Mucosa of rectum (tissue), 2 donors: ENCODE data around the gene PES1.
"Not testable (repeated sequence)": the region's sequence is repeated elsewhere in the genome, so short reads cannot be mapped to it uniquely, and the experiment has no call there.

ENCODE experiments used
- H3K27ac ChIP-seq, 2 donors: one replicate each; pipeline ENCODE4 v1.7.0; 2013; ENCODE audit warnings: inconsistent platforms in 2 of 2, low read depth in 2 of 2, low read length in 2 of 2
- H3K27me3 ChIP-seq, 2 donors: one replicate each; pipeline ENCODE4 v1.7.0; 2013; ENCODE audit warnings: low read length in 2 of 2; ENCODE audit not compliant: control insufficient read depth in 2 of 2, insufficient read depth in 2 of 2
- H3K36me3 ChIP-seq, 2 donors: one replicate each; pipeline ENCODE4 v1.7.0; 2013; ENCODE audit warnings: low read length in 2 of 2; ENCODE audit not compliant: control insufficient read depth in 2 of 2, insufficient read depth in 2 of 2
- H3K4me1 ChIP-seq, 2 donors: one replicate each; pipeline ENCODE4 v1.7.0; 2013; ENCODE audit warnings: low read length in 2 of 2, mild to moderate bottlenecking in 1 of 2; ENCODE audit not compliant: control insufficient read depth in 2 of 2, insufficient read depth in 2 of 2
- H3K4me3 ChIP-seq, 2 donors: one replicate each; pipeline ENCODE4 v1.7.0; 2013; ENCODE audit warnings: low read length in 2 of 2
- H3K9ac ChIP-seq, 2 donors: one replicate each; pipeline ENCODE4 v1.7.0; 2013; ENCODE audit warnings: low read length in 2 of 2, low read depth in 1 of 2, mild to moderate bottlenecking in 1 of 2
- H3K9me3 ChIP-seq, 2 donors: one replicate each; pipeline ENCODE4 v1.7.0; 2013; ENCODE audit warnings: low read length in 2 of 2; ENCODE audit not compliant: control insufficient read depth in 2 of 2
- donor health status: healthy.
- donor health status: Normal muscosa, but diverticular disease.

Gene PES1

DNA sequence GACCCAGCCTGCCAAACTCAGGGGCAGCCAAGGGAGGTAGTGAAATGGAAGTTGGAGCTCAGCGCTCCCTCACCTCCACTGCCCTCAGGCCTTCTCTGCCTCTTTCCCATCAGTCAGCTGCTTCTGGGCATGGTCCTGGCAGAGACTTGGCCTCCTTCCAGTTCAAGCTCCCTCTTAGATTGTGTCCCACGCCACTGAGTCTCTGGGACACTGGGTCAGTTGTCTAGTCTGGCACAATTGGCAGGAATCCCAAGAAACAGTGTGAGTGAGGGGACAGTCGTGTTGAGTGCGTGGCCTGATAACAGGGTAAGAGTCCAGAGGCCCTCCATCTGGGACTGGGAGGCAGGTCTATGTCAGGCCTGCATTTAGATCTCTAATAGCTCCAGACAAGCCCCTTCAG is 36.8 kb upstream of the PES1 start:
- H3K9ac ChIP-seq, result no peak overlapping the region
- H3K4me1 ChIP-seq, result no peaks in the 10 kb centered on the region
- H3K4me3 ChIP-seq, result no peak overlapping the region
- H3K36me3 ChIP-seq, result no peaks in the 10 kb centered on the region
- H3K9me3 ChIP-seq, result no peaks in the 10 kb centered on the region
- no peak overlapping the region for H3K27ac ChIP-seq
- no peaks in the 10 kb centered on the region for H3K27me3 ChIP-seq

DNA sequence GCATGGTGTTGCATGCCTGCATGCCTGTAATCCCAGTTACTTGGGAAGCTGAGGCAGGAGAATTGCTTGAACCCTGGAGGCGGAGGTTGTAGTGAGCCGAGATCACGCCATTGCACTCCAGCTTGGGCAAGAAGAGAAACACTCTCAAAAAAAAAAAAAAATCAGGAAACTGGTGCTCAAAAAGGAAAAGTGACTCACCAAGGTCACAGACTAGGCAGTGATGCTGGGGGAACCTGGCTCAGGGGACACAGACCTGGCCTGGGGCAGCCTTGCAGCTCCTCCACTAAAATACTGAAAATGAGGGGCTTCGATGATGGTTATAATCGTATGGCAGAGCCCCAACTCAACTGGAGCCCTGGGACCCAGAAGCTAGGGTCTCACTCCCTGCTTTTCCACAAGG is 35.8 kb upstream of the PES1 start:
- Histone ChIP-seq H3K9me3 (no peaks in the 10 kb centered on the region), H3K27ac (no peak overlapping the region), H3K36me3 (no peaks in the 10 kb centered on the region), H3K9ac (no peak overlapping the region), H3K4me3 (no peak overlapping the region), H3K4me1 (no peaks in the 10 kb centered on the region), H3K27me3 (no peaks in the 10 kb centered on the region)

DNA sequence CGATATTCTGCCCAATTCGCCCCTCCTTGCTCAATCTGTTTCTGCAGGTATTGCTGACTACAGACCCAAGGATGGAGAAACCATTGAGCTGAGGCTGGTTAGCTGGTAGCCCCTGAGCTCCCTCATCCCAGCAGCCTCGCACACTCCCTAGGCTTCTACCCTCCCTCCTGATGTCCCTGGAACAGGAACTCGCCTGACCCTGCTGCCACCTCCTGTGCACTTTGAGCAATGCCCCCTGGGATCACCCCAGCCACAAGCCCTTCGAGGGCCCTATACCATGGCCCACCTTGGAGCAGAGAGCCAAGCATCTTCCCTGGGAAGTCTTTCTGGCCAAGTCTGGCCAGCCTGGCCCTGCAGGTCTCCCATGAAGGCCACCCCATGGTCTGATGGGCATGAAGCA is 34.7 kb upstream of the PES1 start:
- H3K27me3 ChIP-seq, result no peaks in the 10 kb centered on the region
- no peaks in the 10 kb centered on the region for H3K36me3 ChIP-seq
- no peaks in the 10 kb centered on the region for H3K9me3 ChIP-seq
- no peak overlapping the region for H3K4me3 ChIP-seq
- no peaks in the 10 kb centered on the region for H3K4me1 ChIP-seq
- H3K27ac ChIP-seq, result no peak overlapping the region
- H3K9ac ChIP-seq, result no peak overlapping the region

DNA sequence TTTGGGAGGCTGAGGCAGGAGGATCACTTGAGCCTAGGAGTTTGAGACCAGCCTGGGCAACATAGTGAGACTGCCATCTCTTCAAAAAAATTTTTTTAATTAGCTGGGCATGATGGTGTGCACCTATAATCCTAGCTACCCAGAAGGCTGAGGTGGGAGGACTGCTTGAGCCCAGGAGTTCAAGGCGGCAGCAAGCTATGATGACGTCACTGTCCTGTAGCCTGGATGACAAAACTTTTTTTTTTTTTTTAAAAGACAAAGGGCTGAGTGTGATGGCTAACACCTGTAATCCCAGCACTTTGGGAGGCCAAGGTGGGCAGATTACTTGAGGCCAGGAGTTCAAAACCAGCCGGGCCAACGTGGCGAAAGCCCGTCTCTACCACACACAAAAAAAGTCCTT is 28.2 kb upstream of the PES1 start:
- H3K9ac ChIP-seq, H3K27ac ChIP-seq, H3K4me3 ChIP-seq, H3K9me3 ChIP-seq, H3K4me1 ChIP-seq, H3K27me3 ChIP-seq: not testable (repeated sequence)
- H3K36me3 ChIP-seq, result peaks cover 0 to 12% of the 10 kb centered on the region in 2 donors

DNA sequence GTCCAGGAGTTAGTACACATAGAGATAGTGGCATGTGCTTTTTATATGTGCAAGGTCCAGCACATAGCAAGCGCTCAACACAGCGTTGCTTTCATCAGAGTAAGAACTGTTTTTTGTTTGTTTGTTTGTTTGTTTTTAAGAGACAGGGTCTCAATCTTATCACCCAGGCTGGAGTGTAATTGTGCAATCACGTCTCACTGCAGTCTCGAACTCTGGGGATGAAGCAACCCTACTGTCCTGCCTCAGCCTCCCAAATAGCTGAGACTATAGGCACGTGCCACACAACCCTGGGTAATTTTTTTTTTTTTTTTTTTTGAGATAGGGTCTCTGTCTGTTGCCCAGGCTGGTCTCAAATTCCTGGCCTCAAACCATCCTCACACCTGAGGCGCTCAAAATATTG is 26.1 kb upstream of the PES1 start:
- Histone ChIP-seq H3K36me3 (peaks cover 0 to 19% of the 10 kb centered on the region in 2 donors), H3K4me3 (no peak overlapping the region), H3K27me3 (no peaks in the 10 kb centered on the region)

DNA sequence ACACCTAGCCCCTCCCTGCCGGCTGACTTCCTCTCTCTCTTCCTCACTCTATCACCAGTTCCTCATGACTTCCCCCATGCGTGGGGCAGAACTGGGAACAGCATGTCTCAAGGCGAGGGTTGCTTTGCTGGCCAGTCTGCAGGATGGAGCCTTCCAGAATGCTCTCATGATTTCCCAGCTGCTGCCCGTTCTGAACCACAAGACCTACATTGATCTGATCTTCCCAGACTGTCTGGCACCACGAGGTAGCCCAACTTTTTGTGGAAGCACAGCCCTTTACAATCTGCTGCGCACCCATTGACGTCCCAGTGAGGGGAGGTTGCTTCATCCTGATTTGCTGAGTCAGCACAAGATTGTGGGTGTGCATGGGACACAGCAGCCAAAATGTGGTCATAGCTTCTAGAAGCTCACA is 23.8 kb upstream of the PES1 start:
- H3K9ac ChIP-seq, result no peak overlapping the region
- H3K27ac ChIP-seq, result no peak overlapping the region
- H3K4me3 ChIP-seq, result no peak overlapping the region
- peaks cover 0 to 19% of the 10 kb centered on the region in 2 donors for H3K36me3 ChIP-seq
- H3K4me1 ChIP-seq, result no peaks in the 10 kb centered on the region
- H3K9me3 ChIP-seq, result no peaks in the 10 kb centered on the region
- no peaks in the 10 kb centered on the region for H3K27me3 ChIP-seq

More for the DNA sequence above, 26.1 kb upstream of the PES1 start:
- H3K4me1 ChIP-seq, result no peaks in the 10 kb centered on the region
- no peak overlapping the region for H3K27ac ChIP-seq
- no peak overlapping the region for H3K9ac ChIP-seq
- no peaks in the 10 kb centered on the region for H3K9me3 ChIP-seq

DNA sequence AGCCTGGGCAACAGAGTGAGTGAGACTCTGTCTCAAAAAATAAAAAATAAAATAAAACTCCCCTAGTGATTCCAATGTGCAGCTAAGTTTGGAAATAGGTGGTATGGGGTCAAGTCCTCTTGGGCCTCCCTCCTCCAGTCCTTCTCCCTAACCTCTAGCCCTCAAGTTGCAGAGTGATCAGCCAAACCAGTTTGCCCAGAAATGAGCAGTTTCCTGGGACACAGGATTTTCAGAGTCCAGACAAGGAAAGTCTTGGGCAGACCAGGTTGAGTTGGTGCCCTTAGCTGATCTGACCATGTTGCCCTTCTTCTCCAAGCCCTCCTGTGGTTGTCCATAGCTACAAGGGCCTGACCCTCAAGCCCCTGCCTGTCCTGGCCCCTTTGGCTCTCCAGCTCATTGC is 23.2 kb upstream of the PES1 start:
- Histone ChIP-seq H3K27me3 (no peaks in the 10 kb centered on the region), H3K4me1 (peaks cover 1 to 4% of the 10 kb centered on the region in 2 donors), H3K9me3 (no peaks in the 10 kb centered on the region), H3K36me3 (peaks cover 0 to 19% of the 10 kb centered on the region in 2 donors), H3K27ac (no peak overlapping the region), H3K9ac (no peak overlapping the region), H3K4me3 (no peak overlapping the region)

DNA sequence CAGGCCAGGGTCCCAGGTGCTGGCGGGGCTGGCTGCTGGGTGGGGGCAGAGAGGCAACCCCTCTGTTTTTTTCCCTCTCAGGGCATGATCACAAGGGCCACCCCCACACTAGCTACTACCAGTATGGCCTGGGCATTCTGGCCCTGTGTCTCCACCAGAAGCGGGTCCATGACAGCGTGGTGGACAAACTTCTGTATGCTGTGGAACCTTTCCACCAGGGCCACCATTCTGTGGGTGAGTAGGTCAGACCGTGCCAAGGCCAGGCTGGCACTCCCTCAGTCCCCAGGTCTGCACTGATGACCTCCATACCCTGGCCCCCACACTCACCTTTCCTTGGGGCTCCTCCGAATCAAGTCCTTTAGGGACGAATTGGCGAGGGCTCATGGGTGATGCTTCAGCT is 22.6 kb upstream of the PES1 start:
- Histone ChIP-seq H3K4me3 (no peak overlapping the region), H3K9ac (no peak overlapping the region), H3K9me3 (no peaks in the 10 kb centered on the region), H3K27ac (no peak overlapping the region), H3K27me3 (no peaks in the 10 kb centered on the region), H3K4me1 (peaks cover 7 to 8% of the 10 kb centered on the region in 2 donors), H3K36me3 (peaks cover 0 to 19% of the 10 kb centered on the region in 2 donors)

DNA sequence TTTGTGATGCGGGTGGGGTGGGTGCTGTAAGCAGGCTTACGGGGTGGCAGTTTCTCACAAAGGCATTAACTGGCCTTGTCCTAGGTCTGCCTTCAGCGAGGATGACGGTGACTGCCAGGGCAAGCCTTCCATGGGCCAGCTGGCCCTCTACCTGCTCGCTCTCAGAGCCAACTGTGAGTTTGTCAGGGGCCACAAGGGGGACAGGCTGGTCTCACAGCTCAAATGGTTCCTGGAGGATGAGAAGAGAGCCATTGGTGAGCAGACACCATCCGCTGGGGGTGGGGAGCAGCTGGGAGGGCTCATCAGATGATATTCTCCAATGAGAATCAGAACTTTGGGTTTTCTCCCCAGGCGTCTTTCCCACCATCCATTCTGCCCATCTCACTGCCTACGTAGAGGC is 21.1 kb upstream of the PES1 start:
- Histone ChIP-seq H3K36me3 (peaks cover 0 to 18% of the 10 kb centered on the region in 2 donors), H3K27me3 (no peaks in the 10 kb centered on the region), H3K9ac (no peak overlapping the region), H3K27ac (no peak overlapping the region), H3K4me1 (peaks cover 22% of the 10 kb centered on the region in 2 donors), H3K9me3 (no peaks in the 10 kb centered on the region), H3K4me3 (no peak overlapping the region)

DNA sequence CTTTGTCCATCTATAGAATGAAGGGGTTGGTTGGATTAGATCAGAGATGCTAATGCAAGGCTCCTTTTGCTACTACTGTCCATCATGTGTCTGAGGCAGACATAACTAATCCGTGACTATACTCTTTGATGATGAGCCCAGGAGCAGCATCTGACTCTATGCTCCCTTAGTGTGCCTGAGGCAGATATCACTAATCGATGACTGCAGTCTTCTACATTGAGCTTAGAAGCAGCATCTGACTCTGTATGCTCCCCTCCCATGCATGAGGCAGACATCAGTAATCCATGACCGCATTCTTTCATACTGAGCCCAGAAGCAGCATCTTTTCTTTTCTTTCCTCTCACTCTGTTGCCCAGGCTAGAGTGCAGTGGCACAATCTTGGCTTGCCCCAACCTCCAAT is 19.5 kb upstream of the PES1 start:
- H3K4me3 ChIP-seq, result no peak overlapping the region
- no peak overlapping the region for H3K9ac ChIP-seq
- H3K36me3 ChIP-seq, result peaks cover 0 to 14% of the 10 kb centered on the region in 2 donors
- H3K27me3 ChIP-seq, result no peaks in the 10 kb centered on the region
- H3K4me1 ChIP-seq, result peaks cover 29 to 33% of the 10 kb centered on the region in 2 donors
- no peak overlapping the region for H3K27ac ChIP-seq
- H3K9me3 ChIP-seq, result no peaks in the 10 kb centered on the region

DNA sequence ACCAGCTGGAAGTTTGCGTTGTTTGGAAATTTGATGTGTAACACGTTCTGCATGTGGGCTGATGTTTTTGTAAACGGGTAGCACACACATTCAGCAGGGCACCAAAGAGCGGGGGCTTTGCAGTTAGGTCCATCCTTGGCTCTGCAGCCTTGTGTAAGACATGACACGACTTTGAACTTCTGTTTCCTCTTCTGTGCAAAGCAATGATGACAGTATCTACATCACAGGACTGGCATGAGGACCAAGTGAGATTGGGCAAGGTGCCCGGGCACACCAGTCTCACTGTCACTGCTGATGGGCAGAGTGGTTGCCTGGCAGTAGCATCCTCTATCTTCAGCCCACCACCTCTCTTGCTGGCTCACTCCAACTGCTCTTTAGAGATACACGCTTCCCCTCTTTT is 18.6 kb upstream of the PES1 start:
- H3K9ac ChIP-seq, result no peak overlapping the region
- H3K4me1 ChIP-seq, result peaks cover 37 to 42% of the 10 kb centered on the region in 2 donors
- H3K4me3 ChIP-seq, result no peak overlapping the region
- no peaks in the 10 kb centered on the region for H3K27me3 ChIP-seq
- no peak overlapping the region for H3K27ac ChIP-seq
- peaks cover 0 to 10% of the 10 kb centered on the region in 2 donors for H3K36me3 ChIP-seq
- H3K9me3 ChIP-seq, result no peaks in the 10 kb centered on the region
